Activated CD8-positive, alpha-beta memory T cell treated with anti-CD3 and anti-CD28 coated beads for 4 hours (primary cell): ENCODE measurements around the gene IL17RD.
A peak's percentile ranks its signal among the peaks of the same experiment; 100 is the strongest.

Experiments used
- DNase-seq, 2 donors: peaks; one replicate each; pipeline ENCODE4 v3.0.0-alpha.2; 2020; ENCODE audit warnings: low read depth in 2 of 2

IL17RD gene

GRCh38 chr3:57130571-57131209 is 34.5 kb downstream of the IL17RD start:
- no peak for DNase-seq

- no peak for DNase-seq
Measured at GRCh38 chr3:57128826-57129667, 36.1 kb downstream of the IL17RD start.

- DNase-seq = no peak
Measured at GRCh38 chr3:57127891-57128518, 37.1 kb downstream of the IL17RD start.

- DNase-seq = no peak
Measured at GRCh38 chr3:57126244-57126643, 38.9 kb downstream of the IL17RD start.

GRCh38 chr3:57120451-57121174 is 44.5 kb downstream of the IL17RD start:
- DNase-seq = no peak

- no peak for DNase-seq
Measured at GRCh38 chr3:57120040-57120439, 45.1 kb downstream of the IL17RD start.

- DNase-seq = no peak
Measured at GRCh38 chr3:57118254-57118653, 46.9 kb downstream of the IL17RD start.

GRCh38 chr3:57116501-57116900 is 48.7 kb downstream of the IL17RD start:
- DNase-seq = no peak

GRCh38 chr3:57112206-57112605 is 52.9 kb downstream of the IL17RD start:
- DNase-seq = no peak

GRCh38 chr3:57110798-57111197 is 54.4 kb downstream of the IL17RD start:
- DNase-seq = no peak

GRCh38 chr3:57110214-57110613 is 54.9 kb downstream of the IL17RD start:
- DNase-seq = no peak

GRCh38 chr3:57109437-57110199 is 55.5 kb downstream of the IL17RD start:
- DNase-seq = no peak

GRCh38 chr3:57108684-57109083 is 56.5 kb downstream of the IL17RD start:
- no peak for DNase-seq

- no peak for DNase-seq
Measured at GRCh38 chr3:57105585-57105984, 59.6 kb downstream of the IL17RD start.

- DNase-seq = peak; percentile 19 to 26
Measured at GRCh38 chr3:57100046-57100695, 65.0 kb downstream of the IL17RD start.

- DNase-seq = no peak
Measured at GRCh38 chr3:57098418-57099310, 66.5 kb downstream of the IL17RD start.

GRCh38 chr3:57097536-57097935 is 67.6 kb downstream of the IL17RD start:
- DNase-seq = no peak

GRCh38 chr3:57095363-57095762 is 69.8 kb downstream of the IL17RD start:
- DNase-seq = no peak

- no peak for DNase-seq
Measured at GRCh38 chr3:57094575-57094974, 70.6 kb downstream of the IL17RD start.
